GM20000 (cell line): ENCODE results near the gene UGT2B11.
"Not testable (repeated sequence)": the region's sequence is repeated elsewhere in the genome, so short reads cannot be mapped to it uniquely, and the experiment has no call there.

ENCODE experiments used
- DNase-seq: peaks from one replicate; pipeline ENCODE4 v3.0.0; 2012; ENCODE audit warnings: low spot score
- TF ChIP-seq, protein P1 (sequence below): IDR thresholded peaks from 2 replicates; pipeline ENCODE4 v1.5.1; 2012; ENCODE audit warnings: mild to moderate bottlenecking, control low read depth; ENCODE audit errors: extremely low read depth, missing control alignments

Gene UGT2B11

DNA sequence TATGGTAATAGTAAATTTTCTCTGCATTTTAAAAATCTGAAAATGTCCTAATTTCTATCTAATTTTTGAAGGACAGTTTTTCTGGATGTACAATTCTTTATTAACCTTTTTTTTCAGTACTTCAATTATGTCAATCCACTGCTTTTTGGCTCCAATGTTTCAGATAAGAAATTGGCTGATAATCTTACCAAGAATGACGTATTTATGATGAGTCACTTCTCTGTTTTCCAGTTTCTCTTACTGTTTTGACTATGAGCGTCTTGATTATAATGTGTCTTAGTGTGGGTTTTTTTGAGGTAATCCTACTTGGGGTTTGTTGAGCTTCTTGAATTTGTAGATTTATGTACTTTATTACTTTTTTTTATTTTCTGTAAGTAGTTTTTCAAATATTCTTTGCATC lies 47.2 kb downstream of the UGT2B11 start:
- no peak for DNase-seq
- TF ChIP-seq, protein P1, sequence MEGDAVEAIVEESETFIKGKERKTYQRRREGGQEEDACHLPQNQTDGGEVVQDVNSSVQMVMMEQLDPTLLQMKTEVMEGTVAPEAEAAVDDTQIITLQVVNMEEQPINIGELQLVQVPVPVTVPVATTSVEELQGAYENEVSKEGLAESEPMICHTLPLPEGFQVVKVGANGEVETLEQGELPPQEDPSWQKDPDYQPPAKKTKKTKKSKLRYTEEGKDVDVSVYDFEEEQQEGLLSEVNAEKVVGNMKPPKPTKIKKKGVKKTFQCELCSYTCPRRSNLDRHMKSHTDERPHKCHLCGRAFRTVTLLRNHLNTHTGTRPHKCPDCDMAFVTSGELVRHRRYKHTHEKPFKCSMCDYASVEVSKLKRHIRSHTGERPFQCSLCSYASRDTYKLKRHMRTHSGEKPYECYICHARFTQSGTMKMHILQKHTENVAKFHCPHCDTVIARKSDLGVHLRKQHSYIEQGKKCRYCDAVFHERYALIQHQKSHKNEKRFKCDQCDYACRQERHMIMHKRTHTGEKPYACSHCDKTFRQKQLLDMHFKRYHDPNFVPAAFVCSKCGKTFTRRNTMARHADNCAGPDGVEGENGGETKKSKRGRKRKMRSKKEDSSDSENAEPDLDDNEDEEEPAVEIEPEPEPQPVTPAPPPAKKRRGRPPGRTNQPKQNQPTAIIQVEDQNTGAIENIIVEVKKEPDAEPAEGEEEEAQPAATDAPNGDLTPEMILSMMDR, result no peak

DNA sequence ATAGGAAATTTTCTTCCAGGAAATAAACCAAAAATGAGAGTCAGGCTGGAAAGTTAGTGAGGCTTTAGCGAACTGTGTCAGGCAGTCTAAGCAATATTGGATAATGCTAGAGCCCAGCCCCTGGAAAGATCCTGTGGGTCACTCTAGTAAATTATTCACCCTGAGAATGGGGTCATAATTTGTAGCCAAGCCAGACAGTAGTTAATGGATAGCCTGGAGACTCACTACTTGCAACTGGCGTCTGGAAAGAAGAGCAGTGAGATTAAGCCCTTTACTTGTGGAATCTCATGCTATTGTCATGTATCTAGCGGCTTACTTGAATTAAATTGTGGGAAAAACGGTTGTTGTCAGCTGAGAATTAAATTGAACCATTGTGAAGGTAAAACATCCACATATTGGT lies 48.2 kb downstream of the UGT2B11 start:
- DNase-seq, result not testable (repeated sequence)

DNA sequence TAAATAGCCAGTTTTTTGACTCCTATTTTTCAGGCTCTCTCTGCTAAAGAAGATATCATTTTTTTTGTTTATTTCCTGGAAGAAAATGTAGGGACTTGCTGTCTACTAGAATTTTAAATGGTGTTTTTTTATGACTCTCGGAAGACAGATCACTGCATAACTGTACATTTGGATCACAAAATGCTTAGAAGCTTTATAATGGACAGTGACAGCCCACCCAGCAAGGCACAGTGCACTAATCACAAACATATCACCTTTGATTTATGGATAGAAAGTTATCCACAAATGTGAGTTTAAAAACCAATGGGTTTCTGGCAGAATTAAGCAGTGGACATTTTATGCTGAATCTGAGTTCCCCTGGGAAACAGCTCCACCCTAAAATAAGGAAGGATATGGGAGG lies 48.8 kb downstream of the UGT2B11 start:
- DNase-seq, result not testable (repeated sequence)

DNA sequence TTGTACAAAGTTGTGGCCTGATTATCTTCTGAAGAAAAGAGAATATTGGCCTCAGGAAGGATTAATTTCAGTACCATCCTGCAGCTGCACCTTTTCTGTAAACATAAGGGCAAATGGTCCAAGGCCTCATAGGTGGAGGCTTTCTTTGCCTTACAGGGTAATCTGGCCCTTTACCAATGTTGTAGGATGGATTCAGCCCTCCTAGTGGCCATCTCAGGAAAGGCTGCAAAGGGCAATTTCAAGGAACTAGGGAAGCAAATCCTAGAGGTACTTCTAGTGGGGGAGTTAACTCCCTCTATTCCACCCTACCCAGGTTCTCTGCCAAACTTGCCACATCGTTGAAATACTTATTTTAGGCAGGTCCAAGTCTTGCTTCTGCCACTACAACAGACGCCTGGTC lies 57.6 kb downstream of the UGT2B11 start:
- TF ChIP-seq, protein P1, result peak; percentile 18
- DNase-seq, result no peak

DNA sequence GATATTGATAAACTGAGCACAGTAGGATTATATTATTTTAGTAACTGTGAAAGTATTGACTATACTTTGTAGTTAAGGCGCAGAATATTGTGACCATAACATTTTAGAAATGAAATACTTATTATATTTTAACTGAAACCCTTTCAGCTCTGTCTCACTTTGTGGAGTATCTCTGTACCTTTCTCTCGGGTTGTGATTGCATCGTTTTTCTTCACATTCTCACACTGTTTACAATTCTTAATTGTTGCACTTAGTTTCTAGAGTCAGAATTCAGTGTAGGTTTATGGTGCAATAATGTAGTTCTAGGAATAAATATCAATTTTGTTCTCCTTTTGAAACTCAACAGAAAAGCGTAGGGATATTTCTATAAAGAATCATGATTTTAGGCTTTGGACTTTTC lies 60.5 kb downstream of the UGT2B11 start:
- TF ChIP-seq, protein P1, result no peak
- DNase-seq, result no peak
